Body of pancreas (tissue), 4 donors: Measurements from ENCODE around the gene TENT4A.

Source experiments
- POLR2A ChIP-seq, 3 donors: fragments of 450-650 bp; IDR thresholded peaks; one replicate each; pipeline ENCODE4 v1.6.1; 2016; ENCODE audit warnings: antibody characterized with exemption in 3 of 3, mild to moderate bottlenecking in 2 of 3
- TF ChIP-seq, protein P1 (sequence below), 7 experiments: fragments of 450-650 bp in 4 of 7; fragments of 200-600 bp in 3 of 7; sonication (generic) in 3 of 7; IDR thresholded peaks; one replicate each; pipeline ENCODE4 v1.5.1; 2016 to 2019; ENCODE audit warnings: antibody characterized with exemption in 7 of 7

DNA sequence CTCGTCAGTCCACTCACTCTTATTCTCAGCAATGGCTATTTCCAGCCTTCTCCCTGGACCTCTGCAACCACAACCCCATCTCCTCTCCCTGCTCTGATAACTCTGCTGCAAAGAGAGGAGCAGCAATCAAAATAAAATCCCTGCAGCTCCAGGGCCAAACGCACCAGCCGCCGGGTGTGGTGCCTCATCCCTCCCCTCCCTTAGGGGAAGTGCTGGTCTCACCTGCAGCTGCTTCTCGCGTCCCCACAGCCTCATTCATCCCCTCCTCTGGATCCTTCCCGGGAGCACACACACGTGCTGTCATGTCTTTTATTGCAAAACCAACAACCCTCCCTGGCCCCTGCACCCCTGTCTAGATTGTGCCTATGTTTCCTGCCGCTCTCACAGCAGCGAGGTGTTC, 77.8 kb downstream of the TENT4A start:
- no peak for TF ChIP-seq POLR2A (IDR thresholded peaks at IDR 0.05)
- TF ChIP-seq, protein P1, sequence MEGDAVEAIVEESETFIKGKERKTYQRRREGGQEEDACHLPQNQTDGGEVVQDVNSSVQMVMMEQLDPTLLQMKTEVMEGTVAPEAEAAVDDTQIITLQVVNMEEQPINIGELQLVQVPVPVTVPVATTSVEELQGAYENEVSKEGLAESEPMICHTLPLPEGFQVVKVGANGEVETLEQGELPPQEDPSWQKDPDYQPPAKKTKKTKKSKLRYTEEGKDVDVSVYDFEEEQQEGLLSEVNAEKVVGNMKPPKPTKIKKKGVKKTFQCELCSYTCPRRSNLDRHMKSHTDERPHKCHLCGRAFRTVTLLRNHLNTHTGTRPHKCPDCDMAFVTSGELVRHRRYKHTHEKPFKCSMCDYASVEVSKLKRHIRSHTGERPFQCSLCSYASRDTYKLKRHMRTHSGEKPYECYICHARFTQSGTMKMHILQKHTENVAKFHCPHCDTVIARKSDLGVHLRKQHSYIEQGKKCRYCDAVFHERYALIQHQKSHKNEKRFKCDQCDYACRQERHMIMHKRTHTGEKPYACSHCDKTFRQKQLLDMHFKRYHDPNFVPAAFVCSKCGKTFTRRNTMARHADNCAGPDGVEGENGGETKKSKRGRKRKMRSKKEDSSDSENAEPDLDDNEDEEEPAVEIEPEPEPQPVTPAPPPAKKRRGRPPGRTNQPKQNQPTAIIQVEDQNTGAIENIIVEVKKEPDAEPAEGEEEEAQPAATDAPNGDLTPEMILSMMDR (IDR thresholded peaks at IDR 0.05): no peak
